ENCODE results near the gene ADM.
A peak's percentile ranks its signal among the peaks of the same experiment; 100 is the strongest.
"Not testable (repeated sequence)": the region's sequence is repeated elsewhere in the genome, so short reads cannot be mapped to it uniquely, and the experiment has no call there.

The ADM gene, protein sequence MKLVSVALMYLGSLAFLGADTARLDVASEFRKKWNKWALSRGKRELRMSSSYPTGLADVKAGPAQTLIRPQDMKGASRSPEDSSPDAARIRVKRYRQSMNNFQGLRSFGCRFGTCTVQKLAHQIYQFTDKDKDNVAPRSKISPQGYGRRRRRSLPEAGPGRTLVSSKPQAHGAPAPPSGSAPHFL

DNA sequence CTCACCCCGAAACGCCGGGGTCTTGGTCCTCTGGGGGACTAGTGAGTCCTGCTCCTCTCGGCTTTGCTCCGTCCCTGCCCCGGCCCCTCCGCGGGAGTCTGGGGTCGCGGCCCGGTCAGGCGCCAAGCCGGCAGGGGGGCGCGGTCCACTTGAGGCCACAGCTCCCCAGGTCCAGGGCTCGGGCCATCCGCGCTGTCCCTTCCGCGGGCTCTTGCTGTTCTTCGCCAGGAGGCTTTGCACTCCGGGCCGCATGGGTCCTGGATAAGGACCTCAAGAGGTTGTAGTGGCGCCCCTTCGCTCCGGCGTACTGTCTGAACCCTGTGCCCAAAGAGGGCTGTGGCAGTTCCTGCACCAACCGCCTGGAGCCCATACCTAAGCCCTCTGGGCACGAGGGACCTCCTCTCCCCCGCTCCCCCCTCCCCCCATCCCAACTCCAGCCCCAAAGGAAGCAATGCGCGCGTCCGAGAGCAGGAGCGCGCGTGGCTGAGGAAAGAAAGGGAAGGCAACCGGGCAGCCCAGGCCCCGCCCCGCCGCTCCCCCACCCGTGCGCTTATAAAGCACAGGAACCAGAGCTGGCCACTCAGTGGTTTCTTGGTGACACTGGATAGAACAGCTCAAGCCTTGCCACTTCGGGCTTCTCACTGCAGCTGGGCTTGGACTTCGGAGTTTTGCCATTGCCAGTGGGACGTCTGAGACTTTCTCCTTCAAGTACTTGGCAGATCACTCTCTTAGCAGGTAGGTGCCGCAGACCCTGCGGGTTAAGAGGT is at the start of gene ADM:
Gene ADM, plus strand, starts transcription at position 579 of the 767 bp plus-strand sequence. CDS start 628 bp downstream, outside the sequence.
- DNase-seq: peak; percentile 26

DNA sequence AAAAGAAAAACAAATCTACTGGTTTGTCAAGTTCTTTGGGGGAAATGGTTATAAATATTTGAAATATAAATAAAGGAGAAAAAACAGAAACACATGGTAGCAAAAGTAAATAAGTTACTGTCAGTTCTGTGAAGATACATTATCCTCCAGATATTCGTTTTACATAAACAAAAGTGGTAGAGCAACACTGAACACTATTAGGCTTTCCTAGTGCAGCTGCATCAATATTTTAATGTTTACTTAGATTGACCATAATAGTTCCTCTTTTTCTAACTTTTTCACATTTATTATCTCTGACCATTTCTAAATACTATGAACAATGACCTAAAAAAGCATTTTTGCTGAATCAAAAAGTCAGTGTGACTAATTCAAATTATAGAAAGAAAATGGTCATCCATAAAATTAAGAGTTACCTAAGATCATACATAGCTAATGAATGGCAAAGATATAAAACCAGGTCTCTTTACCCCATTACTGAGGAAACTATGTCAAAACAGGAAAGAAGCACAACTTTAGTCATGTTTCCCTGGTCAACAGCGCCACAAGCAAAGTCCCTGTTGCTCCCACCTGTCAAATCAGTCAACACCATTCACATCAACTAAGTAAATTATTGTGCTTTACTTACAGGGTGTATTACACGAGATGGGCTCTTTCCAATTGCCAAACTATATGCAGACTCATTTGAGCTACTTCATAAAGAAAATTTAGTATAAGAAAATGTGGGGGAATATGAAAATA is 49.3 kb upstream of the ADM start:
- DNase-seq: no peak

DNA sequence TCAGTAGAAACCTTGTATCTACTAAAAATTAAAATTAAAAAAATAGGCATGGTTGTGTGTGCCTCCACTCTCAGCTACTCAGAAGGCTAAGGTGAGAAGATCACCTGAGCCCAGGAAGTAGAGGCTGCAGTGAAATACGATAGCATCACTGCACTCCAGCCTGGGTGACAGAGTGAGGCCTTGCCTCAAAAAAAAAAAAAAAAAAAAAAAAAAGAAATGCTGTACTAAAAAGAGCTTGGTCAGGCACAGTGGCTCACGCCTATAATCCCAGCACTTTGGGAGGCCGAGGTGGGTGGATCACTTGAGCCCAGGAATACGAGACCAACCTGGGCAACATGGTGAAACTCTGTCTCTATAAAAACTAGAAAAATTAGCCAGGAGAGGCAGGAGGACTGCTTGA is 47.4 kb upstream of the ADM start:
- DNase-seq: peak; percentile 11

DNA sequence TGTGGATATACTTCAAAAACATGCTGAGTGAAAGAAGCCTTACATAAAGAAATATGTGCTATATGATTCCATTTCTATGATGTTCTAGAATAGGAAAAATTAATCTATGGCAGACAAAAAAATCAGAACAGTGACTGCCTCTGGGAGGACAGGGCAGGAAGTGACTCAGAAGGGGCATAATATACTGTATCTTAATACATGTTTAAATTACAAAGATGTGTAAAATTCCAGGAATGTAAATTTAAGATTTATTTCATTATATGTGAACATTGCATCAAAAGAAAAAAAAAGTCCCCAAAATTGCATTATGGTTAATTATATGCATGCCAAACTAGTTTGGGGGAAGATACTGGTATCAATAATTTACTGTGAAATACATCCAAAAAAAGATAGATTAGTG is 43.1 kb upstream of the ADM start:
- no peak for DNase-seq

DNA sequence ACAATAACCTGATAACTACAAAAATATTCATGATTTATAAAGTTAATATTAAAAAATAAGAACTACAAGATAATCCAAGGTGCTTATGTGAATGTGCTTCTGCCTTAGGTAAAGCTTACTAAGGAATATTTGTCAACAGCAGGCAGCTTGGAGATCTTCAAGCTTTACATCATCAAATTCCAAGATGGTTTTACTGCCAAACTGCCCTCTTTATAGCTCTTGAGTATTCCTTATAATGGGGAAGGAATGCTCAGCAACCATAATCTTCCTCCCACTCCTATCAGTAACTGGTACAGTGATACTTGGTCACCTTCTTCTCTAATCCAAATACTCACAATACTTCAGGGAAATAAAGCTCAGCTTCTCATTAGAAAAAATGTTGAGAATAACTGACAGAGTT is 40.9 kb upstream of the ADM start:
- DNase-seq: no peak

DNA sequence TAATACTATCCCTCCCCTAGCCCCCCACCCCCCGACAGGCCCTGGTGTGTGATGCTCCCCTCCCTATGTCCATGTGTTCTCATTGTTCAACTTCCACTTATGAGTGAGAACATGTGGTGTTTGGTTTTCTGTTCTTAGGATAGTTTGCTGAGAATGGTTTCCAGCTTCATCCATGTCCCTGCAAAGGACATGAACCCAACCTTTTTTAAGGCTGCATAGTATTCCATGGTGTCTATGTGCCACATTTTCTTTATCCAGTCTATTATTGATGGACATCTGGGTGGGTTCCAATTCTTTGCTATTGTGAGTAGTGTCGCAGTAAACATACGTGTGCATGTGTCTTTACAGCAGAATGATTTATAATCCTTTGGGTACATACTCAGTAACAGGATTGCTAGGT is 40.2 kb upstream of the ADM start:
- not testable (repeated sequence) for DNase-seq

DNA sequence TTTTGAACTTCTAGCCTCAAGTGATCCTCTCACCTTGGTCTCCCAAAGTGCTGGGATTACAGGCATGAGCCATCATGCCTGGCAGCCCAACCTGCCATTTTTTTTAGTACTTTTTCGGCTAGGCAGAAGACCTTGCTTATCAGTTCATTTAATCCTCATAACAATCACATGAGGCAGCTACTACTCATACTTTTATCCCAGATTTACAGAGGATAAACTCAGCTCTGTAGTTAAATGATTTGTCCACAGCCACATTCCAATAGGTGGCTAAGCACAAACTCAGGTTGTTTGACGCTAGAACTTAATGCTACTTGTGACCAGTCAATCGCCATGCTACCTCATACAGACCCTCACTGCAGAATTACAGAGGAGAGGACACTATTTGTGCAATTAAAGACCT is 38.9 kb upstream of the ADM start:
- no peak for DNase-seq

DNA sequence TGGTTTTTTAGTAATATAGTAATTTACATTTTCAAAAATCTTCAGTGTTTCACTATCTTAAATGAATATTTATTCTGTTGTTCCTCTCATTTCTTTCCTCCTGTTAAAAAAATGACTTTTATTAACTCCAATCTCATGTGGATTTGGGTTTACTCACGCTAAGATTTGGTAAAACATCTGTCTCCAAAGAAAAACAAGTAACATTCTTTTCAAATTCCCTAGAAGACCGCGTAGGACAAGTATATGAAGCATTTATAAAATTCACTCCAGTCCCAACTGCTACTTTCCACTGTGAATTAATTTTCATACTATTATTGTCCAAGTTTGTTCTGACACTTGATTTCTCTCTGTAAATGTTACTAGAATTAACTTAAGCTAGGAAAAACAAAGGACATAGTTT is 37.1 kb upstream of the ADM start:
- no peak for DNase-seq

DNA sequence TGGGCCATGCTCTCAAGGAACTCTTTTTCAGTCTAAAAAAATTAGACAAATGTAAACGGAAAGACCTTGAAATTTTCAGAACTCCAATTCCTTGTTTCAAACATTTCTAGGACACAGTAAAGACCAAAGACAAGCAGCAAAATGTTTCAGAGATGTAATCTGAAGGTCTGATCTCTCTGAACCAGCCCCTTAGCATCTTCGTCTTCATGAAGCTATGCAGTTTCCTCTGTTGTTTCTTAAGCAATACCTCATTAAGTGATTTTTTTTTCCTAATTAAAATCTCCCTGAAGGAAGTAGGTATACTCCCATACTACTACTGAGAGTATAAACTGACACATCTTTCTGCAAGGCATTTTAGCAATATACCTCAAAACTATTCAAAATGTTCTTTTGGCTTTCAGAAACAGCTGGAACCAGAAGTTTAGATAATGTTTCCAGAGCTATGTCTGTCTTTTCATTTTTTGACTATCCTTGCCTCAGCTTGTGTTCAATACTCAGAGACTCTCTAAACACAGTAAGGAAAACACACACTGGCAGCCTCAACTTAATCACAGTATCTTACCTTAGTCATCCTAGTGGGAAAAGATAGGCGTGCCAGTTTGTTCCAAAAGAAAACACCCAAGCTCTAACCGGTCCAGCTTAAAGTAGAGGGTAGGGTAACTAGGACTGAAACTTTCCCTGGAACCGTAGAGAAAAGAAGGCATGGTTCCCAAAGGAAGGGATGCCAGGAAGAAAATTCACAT is 36.0 kb upstream of the ADM start:
- DNase-seq: no peak

DNA sequence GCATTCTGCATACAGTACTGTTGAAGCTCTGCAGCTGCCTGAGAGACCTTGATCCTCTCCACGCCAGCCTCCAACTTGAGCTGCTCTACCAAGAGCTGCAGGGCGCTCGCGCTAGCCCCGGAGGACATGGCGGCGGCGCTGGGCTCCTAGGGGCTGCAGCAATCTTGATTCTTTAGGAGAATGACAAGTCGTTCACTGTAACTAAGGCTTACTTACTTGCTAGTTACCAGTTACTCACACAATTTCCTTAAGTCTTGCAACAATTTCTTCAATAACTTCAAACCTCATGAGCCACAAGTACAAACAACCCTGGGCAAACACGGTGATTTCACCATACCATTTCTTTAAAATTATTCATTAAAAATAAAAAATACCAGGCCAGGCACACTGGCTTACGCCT is 32.7 kb upstream of the ADM start:
- no peak for DNase-seq

DNA sequence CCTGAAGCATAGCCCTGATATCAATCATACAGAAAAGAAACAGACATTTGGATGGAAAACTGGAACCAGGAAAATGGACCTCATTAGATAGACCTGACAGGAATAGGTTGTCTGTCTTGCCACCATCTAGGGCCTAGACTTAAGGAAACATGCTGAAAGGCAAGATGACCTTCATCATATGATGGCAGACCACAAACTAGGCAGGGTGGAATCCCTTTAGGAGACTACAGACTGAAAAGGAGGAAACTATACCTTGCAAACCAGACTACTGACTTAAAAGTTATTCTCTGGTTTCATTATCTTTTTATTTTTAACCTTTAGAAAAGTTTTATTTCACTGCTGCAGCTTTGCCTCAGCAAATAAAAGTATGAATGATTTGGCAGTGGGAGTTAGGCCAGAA is 31.1 kb upstream of the ADM start:
- no peak for DNase-seq

DNA sequence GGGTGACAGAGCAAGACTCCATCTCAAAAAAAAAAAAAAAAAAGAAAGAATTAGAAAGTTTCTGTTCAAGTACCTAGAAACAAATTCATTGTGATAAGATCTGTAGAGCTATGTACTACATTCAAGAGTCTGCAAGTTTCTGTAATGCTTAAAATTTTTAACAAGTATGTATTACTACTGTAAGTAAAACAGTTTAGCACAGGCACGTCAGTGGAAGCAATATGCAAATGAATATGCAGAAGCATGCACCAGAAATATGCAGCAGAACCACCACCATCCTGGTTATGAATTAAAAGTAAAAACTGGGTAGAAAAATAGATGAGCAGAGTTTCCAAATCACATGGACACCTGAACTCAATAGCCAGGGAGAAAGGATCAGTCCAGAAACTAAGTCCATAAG is 30.1 kb upstream of the ADM start:
- DNase-seq: no peak

DNA sequence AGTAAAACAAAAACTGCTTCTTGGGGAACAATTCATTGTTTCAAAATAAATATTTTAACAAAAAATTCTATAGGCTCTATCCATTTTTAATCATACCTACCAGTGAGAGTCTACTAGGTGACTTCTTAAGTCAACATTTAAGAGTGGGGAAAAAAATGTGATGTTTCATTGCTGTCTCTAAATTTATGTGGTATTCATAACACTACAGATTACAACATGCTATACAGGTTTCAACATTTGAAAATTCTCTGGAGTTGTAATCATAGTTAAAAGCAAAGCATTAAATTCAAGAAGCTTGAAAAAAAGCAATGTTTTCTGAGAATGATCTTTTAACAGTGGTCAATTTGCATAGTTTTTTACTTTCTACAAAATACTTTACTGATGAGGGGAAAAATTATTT is 29.2 kb upstream of the ADM start:
- DNase-seq: no peak

DNA sequence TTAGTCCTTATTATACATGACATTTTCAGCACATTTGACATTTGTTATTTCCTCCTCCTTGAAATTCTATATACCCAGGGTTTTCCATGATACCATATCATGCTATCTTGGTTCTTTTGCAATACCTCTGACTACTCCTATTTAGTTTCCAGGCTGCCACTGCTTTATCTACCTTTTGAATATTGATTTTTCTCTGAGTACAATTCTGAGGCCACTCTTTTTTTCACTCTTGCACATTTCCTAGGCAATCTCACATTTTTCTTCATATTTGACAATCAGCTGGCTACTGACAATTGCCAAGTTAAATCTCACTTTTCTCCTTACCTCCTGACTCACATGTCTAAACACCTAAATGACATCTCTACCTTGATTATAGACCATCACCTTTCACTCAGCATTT is 22.8 kb upstream of the ADM start:
- no peak for DNase-seq

DNA sequence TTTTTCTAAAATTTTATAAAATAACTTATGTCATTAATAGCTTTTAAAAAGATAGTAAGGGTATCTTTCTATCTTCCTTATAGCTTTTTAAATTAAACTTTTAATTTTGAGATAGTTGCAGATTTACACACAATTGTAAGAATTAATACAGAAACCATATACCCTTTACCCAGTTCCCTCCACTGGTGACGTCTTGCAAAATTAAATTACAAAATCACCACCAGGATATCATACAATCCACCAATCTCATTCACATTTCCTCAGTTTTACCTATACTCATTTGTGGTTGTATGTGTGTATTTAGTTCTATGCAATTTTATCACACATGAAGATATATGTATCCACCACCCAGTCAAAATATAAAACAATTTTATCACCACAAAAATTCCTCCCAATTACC is 20.9 kb upstream of the ADM start:
- DNase-seq: no peak

DNA sequence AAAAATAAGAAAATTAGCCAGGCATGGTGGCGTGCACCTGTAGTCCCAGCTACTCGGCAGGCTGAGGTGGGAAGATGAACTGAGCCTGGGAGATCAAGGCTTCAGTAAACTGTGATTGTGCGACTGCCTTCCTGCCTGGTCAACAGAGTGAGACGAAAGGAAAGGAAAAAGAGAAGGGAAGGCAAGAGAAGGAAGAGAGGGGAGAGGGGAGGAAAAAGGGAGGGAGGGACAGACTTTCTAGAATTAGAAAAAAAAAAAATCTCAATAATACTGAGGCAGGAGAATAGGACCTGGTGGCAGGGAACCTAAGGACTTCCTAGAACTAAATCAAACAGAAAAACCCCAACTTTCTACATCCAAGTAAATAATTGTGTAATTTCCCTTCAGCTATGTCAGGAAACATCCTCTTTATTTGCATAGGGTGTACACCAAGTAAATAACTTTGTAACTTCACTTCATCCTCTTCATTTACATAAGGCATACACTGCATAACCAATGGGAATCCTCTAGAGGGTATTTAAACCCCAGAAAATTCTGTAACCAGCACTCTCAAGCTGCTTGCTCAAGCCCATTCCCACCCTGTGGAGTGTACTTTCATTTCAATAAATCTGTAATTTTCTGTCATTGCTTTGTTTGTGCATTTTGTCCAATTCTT is 19.6 kb upstream of the ADM start:
- no peak for DNase-seq

DNA sequence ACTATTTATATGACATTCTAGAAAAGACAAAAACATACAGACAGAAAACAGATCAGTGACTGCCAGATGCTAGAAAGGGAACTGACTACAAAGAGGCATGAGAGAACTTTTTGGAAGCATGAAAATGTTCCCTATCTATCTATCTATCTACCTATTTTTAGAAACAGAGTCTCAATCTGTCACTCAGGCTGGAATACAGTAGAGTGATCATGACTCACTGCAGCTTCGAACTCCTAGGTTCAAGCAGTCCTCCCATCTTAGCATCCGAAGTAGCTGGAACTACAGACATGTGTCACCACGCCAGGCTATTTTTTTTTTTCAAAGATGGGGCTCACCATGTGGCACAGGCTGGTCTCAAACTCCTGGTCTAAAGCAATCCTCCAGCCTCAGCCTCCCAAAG is 17.7 kb upstream of the ADM start:
- no peak for DNase-seq

DNA sequence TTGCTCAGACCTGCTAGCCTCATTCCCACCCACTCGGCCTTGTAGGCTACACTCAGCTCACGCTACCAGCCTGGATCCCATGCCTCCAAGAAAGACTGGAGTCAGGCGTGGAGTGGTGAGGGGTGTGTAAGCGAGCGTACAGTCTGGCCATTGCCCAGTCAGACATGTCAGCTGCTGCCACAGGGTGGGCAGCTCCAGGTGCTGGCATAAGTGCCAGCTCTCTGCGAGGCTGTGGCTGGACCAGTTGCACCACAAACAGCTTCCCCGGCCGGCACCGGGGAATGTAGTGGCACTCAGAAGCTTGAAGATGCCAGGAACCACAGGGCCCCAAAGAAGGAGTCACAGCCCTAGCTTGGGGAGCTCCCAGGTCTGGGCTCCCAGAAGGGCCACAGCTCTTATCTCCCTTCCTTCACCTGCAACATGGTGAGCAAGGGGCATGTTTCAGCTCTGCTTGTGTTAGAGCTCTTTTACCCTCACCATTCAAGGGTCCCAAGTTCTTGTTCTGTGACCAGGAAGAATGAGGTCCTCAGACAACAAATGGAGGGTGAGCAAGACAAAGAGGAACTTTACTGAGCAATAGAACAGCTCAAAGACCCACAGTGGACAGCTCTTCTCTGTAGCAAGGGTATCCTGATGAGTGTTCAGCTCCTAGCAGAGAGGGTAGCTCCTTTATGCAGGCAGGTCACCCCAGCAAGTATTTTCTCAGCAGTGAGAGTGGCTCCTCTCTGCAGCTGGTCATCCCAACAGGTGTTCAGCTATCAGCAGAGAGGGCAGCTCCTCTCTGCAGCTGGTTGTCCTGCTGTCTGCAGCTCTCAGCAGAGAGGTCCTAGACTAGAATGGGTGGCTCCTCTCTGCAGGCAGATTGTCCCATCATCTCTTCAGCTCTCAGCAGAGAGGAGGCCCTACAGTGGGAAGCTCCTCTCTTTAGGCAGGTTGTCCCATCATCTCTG is 16.8 kb upstream of the ADM start:
- no peak for DNase-seq

DNA sequence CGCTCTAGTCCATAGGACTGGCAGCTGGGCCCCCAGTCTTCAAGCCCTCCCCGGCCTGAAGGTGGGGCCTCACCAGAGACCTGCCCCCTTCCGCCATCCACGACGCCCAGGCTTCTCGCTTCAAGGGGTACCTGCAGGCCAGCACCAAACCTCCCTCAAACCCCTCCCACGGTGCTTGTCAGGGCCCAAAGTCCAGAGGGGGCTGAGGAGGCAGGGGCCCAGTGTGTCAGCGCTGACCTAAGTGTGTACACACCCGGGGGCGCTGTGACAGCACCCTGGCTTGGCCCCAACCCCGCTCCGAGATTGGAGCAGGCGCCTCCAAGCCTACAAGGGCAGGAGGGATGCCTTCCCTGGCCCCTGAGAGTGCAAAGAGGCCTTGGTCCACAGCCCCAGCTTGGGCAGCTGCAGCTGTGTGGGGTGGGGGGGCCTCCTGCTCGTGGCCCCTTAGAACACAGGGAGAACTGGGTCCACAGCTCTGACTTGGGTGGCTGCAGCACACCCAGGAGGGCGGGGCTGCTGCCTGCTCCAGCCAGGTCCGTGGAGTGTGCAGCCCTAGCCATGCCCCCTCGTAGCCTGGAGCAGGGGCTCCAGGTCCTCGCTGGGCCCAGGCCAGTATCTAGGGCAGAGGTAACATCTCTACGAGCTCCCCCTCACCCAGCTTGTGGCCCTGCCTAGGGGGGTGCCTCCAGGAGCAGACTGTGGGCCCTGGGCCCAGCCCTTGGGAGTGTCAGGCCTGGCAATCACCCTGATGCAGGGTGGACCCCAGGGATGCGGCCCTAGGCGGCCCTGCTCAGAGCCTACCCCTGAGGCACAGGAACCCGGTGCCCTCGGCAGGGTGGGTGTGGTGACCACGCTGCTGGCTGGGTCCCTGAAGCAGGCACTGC is 15.8 kb upstream of the ADM start:
- no peak for DNase-seq

DNA sequence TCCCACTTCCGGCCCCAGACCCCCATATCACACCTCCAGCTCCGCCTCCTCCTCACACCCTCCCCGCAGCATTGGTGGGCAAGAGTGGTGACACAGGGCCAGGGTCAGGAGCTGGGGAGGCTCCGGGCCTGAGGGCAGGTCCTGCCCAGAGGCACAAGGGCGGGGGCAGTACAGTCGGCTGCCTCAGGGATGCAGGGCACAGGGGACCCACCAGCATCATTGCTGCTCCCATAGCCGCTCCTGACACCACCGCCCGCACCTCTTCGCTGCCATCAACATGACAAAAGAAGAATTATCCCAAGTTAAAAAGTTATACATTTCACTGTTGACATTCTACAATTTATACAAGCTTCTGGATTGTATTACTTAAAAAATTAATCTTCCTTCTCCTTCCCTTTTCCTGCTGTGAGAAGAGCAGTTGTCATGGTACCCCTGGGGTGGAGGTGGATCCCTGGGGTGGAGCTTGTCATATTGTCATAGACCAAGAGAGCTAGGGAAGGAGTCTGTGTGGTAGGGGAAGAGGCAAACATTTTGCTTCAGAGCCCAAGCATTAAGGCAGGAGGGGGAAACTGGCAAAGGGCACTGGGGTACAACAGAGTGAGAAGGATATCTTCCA is 15.0 kb upstream of the ADM start:
- DNase-seq: no peak

All from DMS79 treated with DMSO at 0.1 percent for 48 hours (cell line).